Ishikawa (cell line): ENCODE results near the gene TRUB2.

Source experiments
- CEBPB ChIP-seq: IDR thresholded peaks from 2 replicates; pipeline ENCODE4 v1.6.1; 2012
- CREB1 ChIP-seq: IDR thresholded peaks from 2 replicates; pipeline ENCODE4 v1.6.1; 2012; ENCODE audit warnings: low read depth
- EGR1 ChIP-seq: IDR thresholded peaks from 2 replicates; pipeline ENCODE4 v1.6.1; 2012
- EP300 ChIP-seq: IDR thresholded peaks from 2 replicates; pipeline ENCODE4 v1.6.1; 2012; ENCODE audit warnings: borderline replicate concordance
- FOXM1 ChIP-seq: IDR thresholded peaks from 2 replicates; pipeline ENCODE4 v1.6.1; 2012; ENCODE audit warnings: low read depth, borderline replicate concordance
- MAX ChIP-seq: IDR thresholded peaks from 2 replicates; pipeline ENCODE4 v1.6.1; 2012
- NFIC ChIP-seq: IDR thresholded peaks from 2 replicates; pipeline ENCODE4 v1.6.1; 2012
- RAD21 ChIP-seq: IDR thresholded peaks from 2 replicates; pipeline ENCODE4 v1.6.1; 2012; ENCODE audit warnings: low read depth
- REST ChIP-seq: IDR thresholded peaks from 2 replicates; pipeline ENCODE4 v1.6.1; 2012; ENCODE audit warnings: low read depth, mild to moderate bottlenecking
- TAF1 ChIP-seq: IDR thresholded peaks from 2 replicates; pipeline ENCODE4 v1.6.1; 2012; ENCODE audit warnings: low read depth, mild to moderate bottlenecking
- TCF12 ChIP-seq: IDR thresholded peaks from 2 replicates; pipeline ENCODE4 v1.6.1; 2012; ENCODE audit warnings: low read depth
- TEAD4 ChIP-seq: IDR thresholded peaks from 2 replicates; pipeline ENCODE4 v1.6.1; 2012
- USF1 ChIP-seq: IDR thresholded peaks from 2 replicates; pipeline ENCODE4 v1.6.1; 2012
- YY1 ChIP-seq: IDR thresholded peaks from 2 replicates; pipeline ENCODE4 v1.6.1; 2012; ENCODE audit warnings: low read depth
- ZBTB7A ChIP-seq: IDR thresholded peaks from 2 replicates; pipeline ENCODE4 v1.6.1; 2012; ENCODE audit warnings: low read depth

The TRUB2 gene

GRCh38 chr9:128342971-128343680, 20.9 kb upstream of the TRUB2 start:
- TF ChIP-seq REST (peak; percentile 71), RAD21 (no peak), CREB1 (no peak)

- no peak for TF ChIP-seq USF1
- TF ChIP-seq RAD21 = peak; percentile 64
Measured at GRCh38 chr9:128341435-128341849, 19.2 kb upstream of the TRUB2 start.

- TF ChIP-seq ZBTB7A (peak; percentile 46), TCF12 (no peak)
Measured at GRCh38 chr9:128340691-128341434, 18.6 kb upstream of the TRUB2 start.

GRCh38 chr9:128339761-128340690, 17.8 kb upstream of the TRUB2 start, which contains the start of gene SLC27A4:
SLC27A4 (plus strand) TSS chr9:128340527; CDS start chr9:128343133, 2,606 bp downstream.
- TF ChIP-seq TEAD4 (peak; percentile 60; the same call in 1 of the 2 replicates), TAF1 (no peak; the same call in 1 of the 2 replicates), FOXM1 (no peak), EP300 (0 out of 2 replicates have a peak, but pooled peaks have one; percentile 41), USF1 (no peak), NFIC (no peak), TCF12 (no peak; the same call in 1 of the 2 replicates), MAX (peak; percentile 64; the same call in 1 of the 2 replicates), EGR1 (no peak), ZBTB7A (peak; percentile 90), RAD21 (no peak), CREB1 (no peak; the same call in 1 of the 2 replicates), CEBPB (peak; percentile 76), REST (no peak), YY1 (peak; percentile 53; the same call in 1 of the 2 replicates)

- no peak for TF ChIP-seq RAD21
- no peak for TF ChIP-seq TCF12
- TF ChIP-seq EGR1 = no peak
- no peak for TF ChIP-seq TAF1
- TF ChIP-seq EP300 = no peak
- no peak for TF ChIP-seq TEAD4
- no peak for TF ChIP-seq MAX
- TF ChIP-seq ZBTB7A = no peak
- no peak for TF ChIP-seq YY1
- no peak for TF ChIP-seq USF1
- no peak for TF ChIP-seq CEBPB
- TF ChIP-seq FOXM1 = no peak
- TF ChIP-seq NFIC = no peak
- no peak for TF ChIP-seq REST
- no peak for TF ChIP-seq CREB1
Measured at GRCh38 chr9:128337936-128338335, 15.7 kb upstream of the TRUB2 start.
